Measurements from ENCODE around the gene MAGT1. TPM values are rescaled to one million over a fixed set of nuclear protein-coding genes. Genes with fewer than 3 reads are reported as not detected.
"Not testable (repeated sequence)": the region's sequence is repeated elsewhere in the genome, so short reads cannot be mapped to it uniquely, and the experiment has no call there.

The MAGT1 gene
- total RNA-seq, 2 donors from 2014 or later: 37.1 to 79.4 TPM

GRCh38 chrX:77900688-77901087, 5.5 kb upstream of the MAGT1 start:
- TF ChIP-seq POLR2A (IDR thresholded peaks at IDR 0.05) (no peak), POLR2AphosphoS5 (IDR thresholded peaks at IDR 0.05) (no peak)
- TF ChIP-seq, protein P1, sequence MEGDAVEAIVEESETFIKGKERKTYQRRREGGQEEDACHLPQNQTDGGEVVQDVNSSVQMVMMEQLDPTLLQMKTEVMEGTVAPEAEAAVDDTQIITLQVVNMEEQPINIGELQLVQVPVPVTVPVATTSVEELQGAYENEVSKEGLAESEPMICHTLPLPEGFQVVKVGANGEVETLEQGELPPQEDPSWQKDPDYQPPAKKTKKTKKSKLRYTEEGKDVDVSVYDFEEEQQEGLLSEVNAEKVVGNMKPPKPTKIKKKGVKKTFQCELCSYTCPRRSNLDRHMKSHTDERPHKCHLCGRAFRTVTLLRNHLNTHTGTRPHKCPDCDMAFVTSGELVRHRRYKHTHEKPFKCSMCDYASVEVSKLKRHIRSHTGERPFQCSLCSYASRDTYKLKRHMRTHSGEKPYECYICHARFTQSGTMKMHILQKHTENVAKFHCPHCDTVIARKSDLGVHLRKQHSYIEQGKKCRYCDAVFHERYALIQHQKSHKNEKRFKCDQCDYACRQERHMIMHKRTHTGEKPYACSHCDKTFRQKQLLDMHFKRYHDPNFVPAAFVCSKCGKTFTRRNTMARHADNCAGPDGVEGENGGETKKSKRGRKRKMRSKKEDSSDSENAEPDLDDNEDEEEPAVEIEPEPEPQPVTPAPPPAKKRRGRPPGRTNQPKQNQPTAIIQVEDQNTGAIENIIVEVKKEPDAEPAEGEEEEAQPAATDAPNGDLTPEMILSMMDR (IDR thresholded peaks at IDR 0.05): no peak
- DNase-seq (ENCODE audit: low spot score): no peak
- Histone ChIP-seq H3K27me3 (replicated peaks; ENCODE audit: insufficient read depth) (no peaks in the 10 kb centered on the region), H3K36me3 (no peaks in the 10 kb centered on the region), H3K9me3 (no peaks in the 10 kb centered on the region), H3K4me1 (replicated peaks) (no peaks in the 10 kb centered on the region), H3K27ac (peak overlapping the region in 1 of 2 donors; percentile 85), H3K4me3 (peak overlapping the region; percentile 43 to 46)
- 63% methylated on average over 1 of the region's 1 CpG for WGBS
- intact Hi-C loops (cut with DNase I): loop anchor here (10.0 kb wide), 1 partner anchor 204 kb away; the partner anchor contains the start of gene PGK1

- Histone ChIP-seq H3K27ac (peak within 1 kb of the TSS; percentile 83 to 85), H3K4me3 (peak within 1 kb of the TSS; percentile 43 to 46), H3K36me3 (no peaks in the 10 kb centered on the region), H3K27me3 (replicated peaks; ENCODE audit: insufficient read depth) (no peaks in the 10 kb centered on the region), H3K4me1 (replicated peaks) (no peaks in the 10 kb centered on the region), H3K9me3 (no peaks in the 10 kb centered on the region)
- under 1% methylated on average over 28 of the region's 28 CpGs for WGBS
- TF ChIP-seq POLR2A (IDR thresholded peaks at IDR 0.05) (peak; percentile 69), POLR2AphosphoS5 (IDR thresholded peaks at IDR 0.05) (peak; percentile 95)
- TF ChIP-seq, protein P1 (IDR thresholded peaks at IDR 0.05): peak in 3 of 4 experiments; percentile 28 to 60 (median 40)
- intact Hi-C loops (cut with DNase I): loop anchor here (10.0 kb wide), 1 partner anchor 114 kb away; the partner anchor contains the start of gene ATRX
- DNase-seq (ENCODE audit: low spot score): peak; percentile 82
Observed at GRCh38 chrX:77899081-77899828, 4.0 kb upstream of the MAGT1 start, which contains the start of gene COX7B. Gene COX7B (plus strand): TSS chrX:77899468. CDS start chrX:77899554, 86 bp downstream.

GRCh38 chrX:77893713-77894112, 1.5 kb downstream of the MAGT1 start:
- no peaks in the 10 kb centered on the region for H3K9me3 ChIP-seq
- H3K4me1 ChIP-seq (replicated peaks): no peaks in the 10 kb centered on the region
- H3K27me3 ChIP-seq (replicated peaks; ENCODE audit: insufficient read depth): no peaks in the 10 kb centered on the region
- no peak for DNase-seq (ENCODE audit: low spot score)
- no peak overlapping the region for H3K27ac ChIP-seq
- intact Hi-C loops (cut with DNase I): loop anchor here (10.0 kb wide), 1 partner anchor 109 kb away; the partner anchor contains the start of gene ATRX
- WGBS: 72% methylated on average over 10 of the region's 10 CpGs
- TF ChIP-seq, protein P1 (IDR thresholded peaks at IDR 0.05): no peak
- no peak for TF ChIP-seq POLR2A (IDR thresholded peaks at IDR 0.05)
- no peak for TF ChIP-seq POLR2AphosphoS5 (IDR thresholded peaks at IDR 0.05)
- H3K4me3 ChIP-seq: no peak overlapping the region
- H3K36me3 ChIP-seq: no peaks in the 10 kb centered on the region

- Histone ChIP-seq H3K27ac (no peak overlapping the region), H3K27me3 (replicated peaks; ENCODE audit: insufficient read depth) (no peaks in the 10 kb centered on the region), H3K4me3 (no peak overlapping the region), H3K36me3 (no peaks in the 10 kb centered on the region), H3K9me3 (no peaks in the 10 kb centered on the region), H3K4me1 (replicated peaks) (no peaks in the 10 kb centered on the region)
- DNase-seq (ENCODE audit: low spot score): no peak
- WGBS: 86% methylated on average over 2 of the region's 2 CpGs
- intact Hi-C loops (cut with DNase I): loop anchor here (10.0 kb wide), 1 partner anchor 108 kb away; the partner anchor contains the start of gene ATRX
- no peak for TF ChIP-seq POLR2A (IDR thresholded peaks at IDR 0.05)
- TF ChIP-seq, protein P1 (IDR thresholded peaks at IDR 0.05): no peak
- no peak for TF ChIP-seq POLR2AphosphoS5 (IDR thresholded peaks at IDR 0.05)
Observed at GRCh38 chrX:77892887-77893286, 2.3 kb downstream of the MAGT1 start.

DNA sequence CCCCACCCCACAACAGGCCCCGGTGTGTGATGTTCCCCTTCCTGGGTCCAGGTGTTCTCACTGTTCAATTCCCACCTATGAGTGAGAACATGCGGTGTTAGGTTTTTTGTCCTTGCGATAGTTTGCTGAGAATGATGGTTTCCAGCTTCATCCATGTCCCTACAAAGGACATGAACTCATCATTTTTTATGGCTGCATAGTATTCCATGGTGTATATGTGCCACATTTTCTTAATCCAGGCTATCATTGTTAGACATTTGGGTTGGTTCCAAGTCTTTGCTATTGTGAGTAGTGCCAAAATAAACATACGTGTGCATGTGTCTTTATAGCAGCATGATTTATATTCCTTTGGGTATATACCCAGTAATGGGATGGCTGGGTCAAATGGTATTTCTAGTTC, 13.8 kb downstream of the MAGT1 start:
- DNase-seq (ENCODE audit: low spot score); H3K4me3 ChIP-seq; H3K9me3 ChIP-seq; H3K27ac ChIP-seq; H3K4me1 ChIP-seq (replicated peaks); H3K36me3 ChIP-seq; intact Hi-C loops (cut with DNase I); H3K27me3 ChIP-seq (replicated peaks; ENCODE audit: insufficient read depth): not testable (repeated sequence)
- 89% methylated on average over 4 of the region's 4 CpGs for WGBS

Data from prostate gland (tissue), 2 donors.